IMR-90 (cell line): ENCODE data around the gene PHPT1. TPM values are rescaled to one million over a fixed set of nuclear protein-coding genes. Genes with fewer than 3 reads are reported as not detected.

ENCODE experiments used
- ATAC-seq: fragments of 200-7000 bp; cut with Tn5 transposase; 2 replicates; pipeline ENCODE4 v1.9.1; 2020; ENCODE audit warnings: low read depth, mild to moderate bottlenecking, moderate library complexity
- BruUV-seq: library from RNA; stranded (reverse); fragments of 400-500 nt; replicated peaks from 2 replicates; lab custom pipeline; 2021; lab: Mats Ljungman, UMichigan
- CTCF ChIA-PET: fragments of 300-600 bp; formaldehyde crosslinking; extraction: SDS; loops from one replicate; lab custom pipeline; 2021; ENCODE audit warnings: antibody characterized with exemption; lab: Yijun Ruan, JAX
- POLR2A ChIA-PET: fragments of 300-600 bp; sonication (Branson Sonifier 250); formaldehyde crosslinking; loops from one replicate; lab custom pipeline; 2022; ENCODE audit warnings: antibody characterized with exemption; ENCODE audit not compliant: unreplicated experiment; lab: Charles Lee
- DNase-seq: peaks from one replicate; pipeline ENCODE4 v3.0.0; 2013
- H2AFZ ChIP-seq: replicated peaks from 2 replicates; pipeline ENCODE3; 2013; ENCODE audit warnings: low read length, mild to moderate bottlenecking; ENCODE audit not compliant: poor library complexity
- H2AK5ac ChIP-seq: 2 replicates; pipeline ENCODE4 v1.6.1; 2013; ENCODE audit warnings: low read depth, low read length, inconsistent platforms
- H2AK9ac ChIP-seq: replicated peaks from 2 replicates; pipeline ENCODE3; 2013; ENCODE audit warnings: mild to moderate bottlenecking, low read depth, low read length, moderate library complexity; ENCODE audit not compliant: poor library complexity
- H2BK120ac ChIP-seq: 2 replicates; pipeline ENCODE4 v1.6.1; 2013; ENCODE audit warnings: low read depth, low read length, inconsistent platforms
- H2BK15ac ChIP-seq: 3 replicates; pipeline ENCODE4 v1.6.1; 2013; ENCODE audit warnings: low read depth, low read length, inconsistent platforms
- H2BK20ac ChIP-seq: 2 replicates; pipeline ENCODE4 v1.6.1; 2013; ENCODE audit warnings: low read depth, mild to moderate bottlenecking, inconsistent platforms, low read length, moderate library complexity
- H2BK5ac ChIP-seq: 2 replicates; pipeline ENCODE4 v1.6.1; 2013; ENCODE audit warnings: mild to moderate bottlenecking, low read depth, low read length, inconsistent platforms; ENCODE audit not compliant: poor library complexity, severe bottlenecking
- H3K14ac ChIP-seq: replicated peaks from 2 replicates; pipeline ENCODE4 v1.6.1; 2013; ENCODE audit warnings: low read depth, low read length, inconsistent platforms
- H3K18ac ChIP-seq: 2 replicates; pipeline ENCODE4 v1.6.1; 2013; ENCODE audit warnings: low read depth, low read length, control low read depth
- H3K23ac ChIP-seq: 2 replicates; pipeline ENCODE4 v1.6.1; 2013; ENCODE audit warnings: low read depth, low read length, inconsistent platforms
- H3K27ac ChIP-seq: 2 replicates; pipeline ENCODE4 v1.5.1; 2013; ENCODE audit warnings: mild to moderate bottlenecking, control low read depth, low read length; ENCODE audit not compliant: insufficient read depth
- H3K27me3 ChIP-seq: 2 replicates; pipeline ENCODE4 v1.6.1; 2013; ENCODE audit warnings: low read length; ENCODE audit not compliant: control insufficient read depth, insufficient read depth
- H3K36me3 ChIP-seq: 2 replicates; pipeline ENCODE4 v1.6.1; 2013; ENCODE audit warnings: low read length, mixed read lengths; ENCODE audit not compliant: control insufficient read depth, insufficient read depth
- H3K4ac ChIP-seq: 2 replicates; pipeline ENCODE4 v1.6.1; 2013; ENCODE audit warnings: low read depth, low read length, inconsistent platforms
- H3K4me1 ChIP-seq: 2 replicates; pipeline ENCODE4 v1.6.1; 2013; ENCODE audit warnings: low read length, mixed read lengths; ENCODE audit not compliant: control insufficient read depth, insufficient read depth
- H3K4me2 ChIP-seq: 2 replicates; pipeline ENCODE4 v1.6.1; 2013; ENCODE audit warnings: low read depth, mild to moderate bottlenecking, control low read depth, low read length, moderate library complexity
- H3K4me3 ChIP-seq: 2 replicates; pipeline ENCODE4 v1.5.1; 2013; ENCODE audit warnings: low read depth, mild to moderate bottlenecking, control low read depth, low read length, moderate library complexity; ENCODE audit not compliant: insufficient read depth
- H3K56ac ChIP-seq: 2 replicates; pipeline ENCODE4 v1.6.1; 2013; ENCODE audit warnings: low read length, inconsistent platforms; ENCODE audit not compliant: insufficient read depth; ENCODE audit errors: extremely low read depth
- H3K79me1 ChIP-seq, 2 experiments: 2 replicates each; pipeline ENCODE4 v1.6.1; 2013; ENCODE audit warnings: low read length in 2 of 2, inconsistent platforms in 1 of 2, low read depth in 1 of 2
- H3K9ac ChIP-seq: 2 replicates; pipeline ENCODE4 v1.6.1; 2013; ENCODE audit warnings: low read depth, low read length, control low read depth
- H3K9me1 ChIP-seq: 2 replicates; pipeline ENCODE4 v1.6.1; 2013; ENCODE audit warnings: low read length, inconsistent platforms; ENCODE audit not compliant: insufficient read depth
- H3K9me3 ChIP-seq: 2 replicates; pipeline ENCODE4 v1.6.1; 2013; ENCODE audit warnings: low read length; ENCODE audit not compliant: control insufficient read depth, insufficient read depth
- H4K20me1 ChIP-seq: 2 replicates; pipeline ENCODE4 v1.6.1; 2013; ENCODE audit warnings: low read length, inconsistent platforms; ENCODE audit not compliant: insufficient read depth
- H4K5ac ChIP-seq: 2 replicates; pipeline ENCODE4 v1.6.1; 2013; ENCODE audit warnings: mild to moderate bottlenecking, low read depth, low read length, control low read depth
- H4K8ac ChIP-seq, 2 experiments: 2 replicates each; pipeline ENCODE4 v1.6.1; 2013; ENCODE audit warnings: low read depth in 2 of 2, low read length in 2 of 2, control low read depth in 1 of 2, inconsistent platforms in 1 of 2
- H4K91ac ChIP-seq: 2 replicates; pipeline ENCODE4 v1.6.1; 2013; ENCODE audit warnings: low read depth, low read length, inconsistent platforms; ENCODE audit not compliant: insufficient read depth
- BHLHE40 ChIP-seq: fragments of 150-350 bp; IDR thresholded peaks from 2 replicates; pipeline ENCODE4 v1.6.1; 2016; ENCODE audit warnings: mild to moderate bottlenecking, low read depth, low read length
- CEBPB ChIP-seq: IDR thresholded peaks from 2 replicates; pipeline ENCODE4 v1.6.1; 2012; ENCODE audit warnings: low read depth, low read length, improper control_type of control experiment
- CTCF ChIP-seq: conservative IDR thresholded peaks from 2 replicates; pipeline ENCODE4 v1.5.1; 2012; ENCODE audit warnings: mild to moderate bottlenecking, low read depth, low read length, improper control_type of control experiment
- ELK1 ChIP-seq: fragments of 150-350 bp; IDR thresholded peaks from 2 replicates; pipeline ENCODE4 v1.6.1; 2016; ENCODE audit warnings: low read depth, mild to moderate bottlenecking, low read length, moderate library complexity, borderline replicate concordance
- MAZ ChIP-seq: IDR thresholded peaks from 2 replicates; pipeline ENCODE4 v1.6.1; 2012; ENCODE audit warnings: low read depth, mild to moderate bottlenecking, low read length, improper control_type of control experiment, moderate library complexity, borderline replicate concordance
- MXI1 ChIP-seq: IDR thresholded peaks from 2 replicates; pipeline ENCODE4 v1.6.1; 2012; ENCODE audit warnings: low read depth, mild to moderate bottlenecking, low read length, moderate library complexity, borderline replicate concordance
- NFE2L2 ChIP-seq: fragments of 150-350 bp; IDR thresholded peaks from 2 replicates; pipeline ENCODE4 v1.6.1; 2016; ENCODE audit warnings: low read depth, mild to moderate bottlenecking, low read length
- RAD21 ChIP-seq: IDR thresholded peaks from 2 replicates; pipeline ENCODE4 v1.6.1; 2012; ENCODE audit warnings: low read length, improper control_type of control experiment
- RCOR1 ChIP-seq: IDR thresholded peaks from 2 replicates; pipeline ENCODE4 v1.6.1; 2012; ENCODE audit warnings: mild to moderate bottlenecking, low read length, improper control_type of control experiment; ENCODE audit not compliant: insufficient replicate concordance
- USF2 ChIP-seq: fragments of 150-350 bp; IDR thresholded peaks from 2 replicates; pipeline ENCODE4 v1.6.1; 2017; ENCODE audit warnings: mild to moderate bottlenecking, antibody characterized with exemption, low read length, low read depth
- WGBS, 2 experiments: methylation state at CpG; one replicate each; pipeline versions ENCODE4 v1.1.5 to v1.1.7; 2013; ENCODE audit warnings: missing lambda C conversion rate in 2 of 2; ENCODE audit not compliant: insufficient read length in 1 of 2; ENCODE audit errors: extremely low coverage in 2 of 2; 5-methylcytosine and 5-hydroxymethylcytosine counted together
- dilution Hi-C: fragments of 300-500 bp; cut with HindIII; formaldehyde crosslinking; loops from one replicate; pipeline ENCODE4 v1.14.3; 2018; ENCODE audit warnings: low sequenced_read_pairs; ENCODE audit not compliant: unreplicated experiment
- in situ Hi-C: fragments of 300-500 bp; cut with MboI; formaldehyde crosslinking; loops from 3 replicates; pipeline ENCODE4 v1.14.3; 2019; ENCODE audit warnings: low sequenced_read_pairs, inconsistent platforms, mixed read lengths
- intact Hi-C: fragments of 100-400 bp; cut with micrococcal nuclease; formaldehyde crosslinking; loops from 2 replicates; pipeline ENCODE4 v1.10.0; 2022
- polyA plus RNA-seq, 3 experiments: library from polyadenylated mRNA; depleted of rRNA; stranded (reverse); fragments of >200 nt; gene quantifications; 2 replicates each; pipeline ENCODE4 v1.2.3, GENCODE V29; 2012; ENCODE audit warnings: low replicate concordance in 1 of 3
- total RNA-seq: library from RNA; depleted of rRNA; stranded (reverse); fragments of >200 nt; gene quantifications from 2 replicates; pipeline ENCODE4 v1.2.3, GENCODE V29; 2012

The PHPT1 gene
- total and polyA plus RNA-seq, 2 of the 4 experiments (the other 2 are of a cell fraction) = 79.8 to 214 TPM

GRCh38 chr9:136867917-136868316 is 18.7 kb downstream of the PHPT1 start:
- Histone ChIP-seq H2BK15ac (no peak overlapping the region), H2BK5ac (no peak overlapping the region), H4K20me1 (peaks cover 13% of the 10 kb centered on the region), H3K27ac (no peak overlapping the region), H3K79me1 (peaks cover 16 to 37% of the 10 kb centered on the region in 2 experiments), H3K4me2 (no peak overlapping the region), H3K18ac (no peak overlapping the region), H3K36me3 (peaks cover 13% of the 10 kb centered on the region), H3K23ac (no peak overlapping the region), H4K8ac (no peak overlapping the region), H2AK5ac (no peak overlapping the region), H2AFZ (peak overlapping the region; percentile 23), H2BK20ac (no peak overlapping the region), H4K91ac (no peak overlapping the region), H2BK120ac (no peak overlapping the region), H3K4me3 (no peak overlapping the region), H3K14ac (no peak overlapping the region), H3K4me1 (peaks cover 3% of the 10 kb centered on the region), H3K56ac (no peak overlapping the region), H2AK9ac (no peak overlapping the region), H3K9me3 (peaks cover 10% of the 10 kb centered on the region), H3K9me1 (peaks cover 5% of the 10 kb centered on the region), H3K27me3 (no peaks in the 10 kb centered on the region), H4K5ac (no peak overlapping the region), H3K4ac (no peak overlapping the region), H3K9ac (no peak overlapping the region)
- no peak for TF ChIP-seq BHLHE40
- TF ChIP-seq USF2 = no peak
- TF ChIP-seq NFE2L2 = no peak
- no peak for TF ChIP-seq MXI1
- TF ChIP-seq CTCF = no peak
- TF ChIP-seq ELK1 = no peak
- TF ChIP-seq MAZ = no peak
- no peak for TF ChIP-seq CEBPB
- no peak for TF ChIP-seq RCOR1
- no peak for TF ChIP-seq RAD21
- ChIA-PET POLR2A (no interaction called here), CTCF (no interaction called here)
- ATAC-seq (no peak), DNase-seq (no peak)
- dilution Hi-C loops (no loop called here), in situ Hi-C loops (no loop called here), intact Hi-C loops (no loop called here)
- no TSS peak for BruUV-seq
- WGBS, 2 experiments = 98% methylated on average over 10 of the region's 18 CpGs; no CpG with 5 or more reads in 1 of the 2 experiments
